A549 (cell line): Measurements from ENCODE around the gene GARNL3.

Experiments used
- CTCF ChIP-seq: fragments of >200 bp; sonication (Bioruptor Twin); formaldehyde crosslinking; IDR thresholded peaks from 3 replicates; pipeline ENCODE4 v1.5.1; 2016
- MYC ChIP-seq: IDR thresholded peaks from 2 replicates; pipeline ENCODE4 v1.6.1; 2012; ENCODE audit warnings: mild to moderate bottlenecking, inconsistent platforms, low read length, improper control_type of control experiment, borderline replicate concordance
- NFE2L2 ChIP-seq: fragments of 150-350 bp; conservative IDR thresholded peaks from 2 replicates; pipeline ENCODE4 v1.6.1; 2014; ENCODE audit warnings: low read length
- POLR2A ChIP-seq: IDR thresholded peaks from 2 replicates; pipeline ENCODE4 v1.6.1; 2012; ENCODE audit warnings: mild to moderate bottlenecking, low read length
- SMC3 ChIP-seq: fragments of >200 bp; sonication (Bioruptor Twin); formaldehyde crosslinking; IDR thresholded peaks from 3 replicates; pipeline ENCODE4 v1.6.1; 2018; ENCODE audit warnings: inconsistent platforms

DNA sequence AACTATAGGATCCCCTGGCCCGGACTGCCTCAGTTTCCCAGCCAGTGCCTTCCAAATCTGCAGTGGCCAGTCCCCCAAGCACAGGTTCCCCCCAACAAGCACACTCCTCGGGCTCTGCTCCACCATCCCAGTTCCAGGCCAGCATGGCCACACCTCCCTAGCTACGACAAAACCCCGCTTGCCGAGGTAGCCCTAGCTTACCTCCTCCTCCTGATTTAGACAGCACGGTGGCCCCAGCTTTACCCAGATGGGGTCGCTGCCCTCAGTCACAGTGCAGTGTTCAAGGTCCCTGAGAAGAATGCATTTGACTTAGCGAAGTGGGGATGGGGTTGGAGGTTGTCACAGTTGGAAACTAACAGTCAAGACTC is 40.8 kb upstream of the GARNL3 start:
- no peak for TF ChIP-seq POLR2A
- TF ChIP-seq MYC = no peak
- TF ChIP-seq NFE2L2 = no peak
- no peak for TF ChIP-seq CTCF
- TF ChIP-seq SMC3 = no peak
